ENCODE measurements around the gene PRSS38.

The PRSS38 gene

GRCh38 chr1:227838181-227838580, 22.7 kb downstream of the PRSS38 start:
- Histone ChIP-seq H3K4me3 (ENCODE audit: low read length in 2 of 2) (no peak overlapping the region), H2AK5ac (ENCODE audit: low read depth, low read length) (no peak overlapping the region), H3K23ac (ENCODE audit: low read depth, low read length, poor library complexity) (no peak overlapping the region), H3K14ac (ENCODE audit: low read length) (no peak overlapping the region), H3K36me3 (replicated peaks in 1 of 2; ENCODE audit: control insufficient read depth in 2 of 2, insufficient read depth in 2 of 2, low read length in 2 of 2) (no peaks in the 10 kb centered on the region), H3K4ac (ENCODE audit: low read length) (no peak overlapping the region), H3K79me1 (ENCODE audit: low read depth, low read length) (no peaks in the 10 kb centered on the region), H2BK15ac (ENCODE audit: low read length) (no peak overlapping the region), H2AFZ (ENCODE audit: low read length) (no peak overlapping the region), H2BK5ac (ENCODE audit: low read length) (no peak overlapping the region), H3K27me3 (ENCODE audit: control insufficient read depth in 3 of 3, insufficient read depth in 3 of 3, low read depth in 1 of 3, low read length in 3 of 3) (peaks cover 0 to 3% (median 0%) of the 10 kb centered on the region in 3 experiments), H3K18ac (ENCODE audit: low read length) (no peak overlapping the region), H3K4me1 (ENCODE audit: control insufficient read depth in 2 of 2, insufficient read depth in 1 of 2, low read depth in 1 of 2, low read length in 2 of 2) (no peaks in the 10 kb centered on the region), H4K8ac (ENCODE audit: low read depth, low read length) (no peak overlapping the region), H3K9ac (ENCODE audit: low read depth, low read length, poor library complexity) (no peak overlapping the region), H2BK12ac (ENCODE audit: low read length) (no peak overlapping the region), H3K4me2 (ENCODE audit: insufficient read depth, low read length, poor library complexity, severe bottlenecking) (no peak overlapping the region), H3K27ac (replicated peaks; ENCODE audit: low read length) (no peak overlapping the region), H4K91ac (ENCODE audit: low read depth, low read length, poor library complexity) (no peak overlapping the region), H3K9me3 (replicated peaks in 1 of 2; ENCODE audit: control insufficient read depth in 2 of 2, insufficient read depth in 1 of 2, low read depth in 1 of 2, low read length in 2 of 2) (no peaks in the 10 kb centered on the region), H2BK120ac (ENCODE audit: low read depth, low read length) (no peak overlapping the region)
- no CpG with 5 or more reads among the region's 7 CpGs for WGBS, 2 donors (ENCODE audit: extremely low coverage in 2 of 2, insufficient read length in 2 of 2, insufficient replicate concordance in 1 of 2)
- DNase-seq (ENCODE audit: low spot score): no peak

DNA sequence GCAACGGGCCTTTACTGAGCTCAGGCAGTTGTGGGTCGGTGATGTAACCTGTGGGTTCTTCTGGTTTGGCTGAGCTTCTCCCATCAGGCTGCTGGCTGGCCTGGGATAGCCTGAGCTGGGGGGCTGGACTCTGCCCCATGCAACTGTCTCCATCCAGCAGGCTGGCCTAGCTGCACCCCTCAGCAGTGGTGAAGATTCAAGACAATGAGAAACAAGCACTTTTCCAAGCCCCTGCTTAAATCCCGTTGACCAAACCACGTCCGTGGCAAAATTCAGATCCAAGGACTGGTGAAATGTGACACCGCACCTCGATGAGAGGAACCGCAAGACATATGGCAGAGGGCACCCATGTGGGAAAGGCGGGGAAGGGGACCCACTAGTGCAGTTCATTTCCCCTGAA, 25.6 kb downstream of the PRSS38 start:
- no peak overlapping the region for H4K8ac ChIP-seq (ENCODE audit: low read depth, low read length)
- no peak overlapping the region for H3K14ac ChIP-seq (ENCODE audit: low read length)
- no peak overlapping the region for H3K4me3 ChIP-seq (ENCODE audit: low read length in 2 of 2)
- no peak overlapping the region for H2BK12ac ChIP-seq (ENCODE audit: low read length)
- no peak overlapping the region for H3K23ac ChIP-seq (ENCODE audit: low read depth, low read length, poor library complexity)
- H2BK5ac ChIP-seq (ENCODE audit: low read length): no peak overlapping the region
- no peaks in the 10 kb centered on the region for H3K4me1 ChIP-seq (ENCODE audit: control insufficient read depth in 2 of 2, insufficient read depth in 1 of 2, low read depth in 1 of 2, low read length in 2 of 2)
- no peaks in the 10 kb centered on the region for H3K79me1 ChIP-seq (ENCODE audit: low read depth, low read length)
- H2AK5ac ChIP-seq (ENCODE audit: low read depth, low read length): no peak overlapping the region
- H3K9ac ChIP-seq (ENCODE audit: low read depth, low read length, poor library complexity): no peak overlapping the region
- DNase-seq (ENCODE audit: low spot score): no peak
- H3K9me3 ChIP-seq (replicated peaks in 1 of 2; ENCODE audit: control insufficient read depth in 2 of 2, insufficient read depth in 1 of 2, low read depth in 1 of 2, low read length in 2 of 2): peaks cover 0 to 5% of the 10 kb centered on the region in 2 donors
- H3K4me2 ChIP-seq (ENCODE audit: insufficient read depth, low read length, poor library complexity, severe bottlenecking): no peak overlapping the region
- H3K4ac ChIP-seq (ENCODE audit: low read length): no peak overlapping the region
- WGBS, 2 donors (ENCODE audit: extremely low coverage in 2 of 2, insufficient read length in 2 of 2, insufficient replicate concordance in 1 of 2): no CpG with 5 or more reads among the region's 9 CpGs
- no peak overlapping the region for H3K18ac ChIP-seq (ENCODE audit: low read length)
- peaks cover 0 to 3% (median 0%) of the 10 kb centered on the region in 3 experiments for H3K27me3 ChIP-seq (ENCODE audit: control insufficient read depth in 3 of 3, insufficient read depth in 3 of 3, low read depth in 1 of 3, low read length in 3 of 3)
- no peak overlapping the region for H2AFZ ChIP-seq (ENCODE audit: low read length)
- H3K36me3 ChIP-seq (replicated peaks in 1 of 2; ENCODE audit: control insufficient read depth in 2 of 2, insufficient read depth in 2 of 2, low read length in 2 of 2): no peaks in the 10 kb centered on the region
- no peak overlapping the region for H4K91ac ChIP-seq (ENCODE audit: low read depth, low read length, poor library complexity)
- H3K27ac ChIP-seq (replicated peaks; ENCODE audit: low read length): no peak overlapping the region
- H2BK120ac ChIP-seq (ENCODE audit: low read depth, low read length): no peak overlapping the region
- no peak overlapping the region for H2BK15ac ChIP-seq (ENCODE audit: low read length)

DNA sequence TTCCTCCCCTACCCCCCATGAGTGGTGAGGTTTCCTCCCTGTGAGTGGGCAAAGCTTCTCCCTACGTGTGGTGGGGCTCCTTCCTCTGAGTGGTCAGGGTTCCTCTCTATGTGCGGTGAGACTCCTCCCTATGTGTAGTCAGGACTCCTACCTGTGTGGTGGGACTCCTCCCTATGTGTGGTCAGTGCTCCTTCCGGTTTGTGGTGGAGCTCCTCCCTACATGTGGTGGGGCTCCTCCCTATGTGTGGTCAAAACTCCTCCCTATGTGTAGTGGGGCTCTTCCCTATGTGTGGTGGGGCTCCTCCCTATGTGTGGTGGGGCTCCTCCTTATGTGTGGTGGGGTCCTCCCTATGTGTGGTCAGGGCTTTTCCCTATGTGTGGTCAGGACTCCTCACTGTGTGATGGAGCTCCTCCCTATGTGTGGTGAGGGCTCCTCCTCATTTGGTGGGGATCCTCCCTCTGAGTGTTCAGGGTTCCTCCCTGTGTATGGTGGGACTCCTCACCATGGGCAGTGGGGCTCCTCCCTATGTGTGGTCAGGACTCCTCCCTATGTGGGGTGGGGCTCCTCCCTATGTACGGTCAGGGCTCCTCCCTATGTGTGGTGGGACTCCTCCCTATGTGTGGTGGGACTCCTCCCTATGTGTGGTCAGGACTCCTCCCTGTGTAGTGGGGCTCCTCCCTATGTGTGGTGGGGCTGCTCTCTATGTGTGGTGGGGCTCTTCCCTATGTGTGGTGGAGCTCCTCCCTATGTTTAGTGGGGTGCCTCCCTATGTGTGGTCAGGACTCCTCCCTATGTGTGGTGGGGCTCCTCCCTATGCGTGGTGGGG, 29.1 kb downstream of the PRSS38 start:
- Histone ChIP-seq H3K79me1 (ENCODE audit: low read depth, low read length) (no peaks in the 10 kb centered on the region), H3K9ac (ENCODE audit: low read depth, low read length, poor library complexity) (no peak overlapping the region), H3K4me3 (ENCODE audit: low read length in 2 of 2) (no peak overlapping the region), H2BK5ac (ENCODE audit: low read length) (no peak overlapping the region), H3K27ac (replicated peaks; ENCODE audit: low read length) (no peak overlapping the region), H2BK120ac (ENCODE audit: low read depth, low read length) (no peak overlapping the region), H3K36me3 (replicated peaks in 1 of 2; ENCODE audit: control insufficient read depth in 2 of 2, insufficient read depth in 2 of 2, low read length in 2 of 2) (no peaks in the 10 kb centered on the region), H3K4me1 (ENCODE audit: control insufficient read depth in 2 of 2, insufficient read depth in 1 of 2, low read depth in 1 of 2, low read length in 2 of 2) (no peaks in the 10 kb centered on the region), H3K27me3 (ENCODE audit: control insufficient read depth in 3 of 3, insufficient read depth in 3 of 3, low read depth in 1 of 3, low read length in 3 of 3) (peaks cover 0 to 3% (median 0%) of the 10 kb centered on the region in 3 experiments), H4K8ac (ENCODE audit: low read depth, low read length) (no peak overlapping the region), H3K9me3 (replicated peaks in 1 of 2; ENCODE audit: control insufficient read depth in 2 of 2, insufficient read depth in 1 of 2, low read depth in 1 of 2, low read length in 2 of 2) (peaks cover 0 to 5% of the 10 kb centered on the region in 2 donors), H3K4ac (ENCODE audit: low read length) (no peak overlapping the region), H3K23ac (ENCODE audit: low read depth, low read length, poor library complexity) (no peak overlapping the region), H3K4me2 (ENCODE audit: insufficient read depth, low read length, poor library complexity, severe bottlenecking) (no peak overlapping the region), H3K18ac (ENCODE audit: low read length) (no peak overlapping the region), H2AFZ (ENCODE audit: low read length) (no peak overlapping the region), H2BK12ac (ENCODE audit: low read length) (no peak overlapping the region), H3K14ac (ENCODE audit: low read length) (no peak overlapping the region), H4K91ac (ENCODE audit: low read depth, low read length, poor library complexity) (no peak overlapping the region), H2AK5ac (ENCODE audit: low read depth, low read length) (no peak overlapping the region), H2BK15ac (ENCODE audit: low read length) (no peak overlapping the region)
- WGBS, 2 donors (ENCODE audit: extremely low coverage in 2 of 2, insufficient read length in 2 of 2, insufficient replicate concordance in 1 of 2): no CpG with 5 or more reads among the region's 5 CpGs
- no peak for DNase-seq (ENCODE audit: low spot score)

GRCh38 chr1:227845147-227845458, 29.6 kb downstream of the PRSS38 start:
- WGBS, 2 donors (ENCODE audit: extremely low coverage in 2 of 2, insufficient read length in 2 of 2, insufficient replicate concordance in 1 of 2): no CpG with 5 or more reads among the region's 3 CpGs
- Histone ChIP-seq H3K27me3 (ENCODE audit: control insufficient read depth in 3 of 3, insufficient read depth in 3 of 3, low read depth in 1 of 3, low read length in 3 of 3) (peaks cover 0 to 3% (median 0%) of the 10 kb centered on the region in 3 experiments), H2AFZ (ENCODE audit: low read length) (no peak overlapping the region), H3K36me3 (replicated peaks in 1 of 2; ENCODE audit: control insufficient read depth in 2 of 2, insufficient read depth in 2 of 2, low read length in 2 of 2) (no peaks in the 10 kb centered on the region), H2AK5ac (ENCODE audit: low read depth, low read length) (peak overlapping the region; percentile 16), H2BK12ac (ENCODE audit: low read length) (no peak overlapping the region), H3K9me3 (replicated peaks in 1 of 2; ENCODE audit: control insufficient read depth in 2 of 2, insufficient read depth in 1 of 2, low read depth in 1 of 2, low read length in 2 of 2) (peaks cover 0 to 5% of the 10 kb centered on the region in 2 donors), H2BK15ac (ENCODE audit: low read length) (no peak overlapping the region), H4K91ac (ENCODE audit: low read depth, low read length, poor library complexity) (no peak overlapping the region), H4K8ac (ENCODE audit: low read depth, low read length) (no peak overlapping the region), H3K14ac (ENCODE audit: low read length) (peak overlapping the region; percentile 22), H2BK5ac (ENCODE audit: low read length) (no peak overlapping the region), H3K9ac (ENCODE audit: low read depth, low read length, poor library complexity) (no peak overlapping the region), H3K27ac (replicated peaks; ENCODE audit: low read length) (no peak overlapping the region), H2BK120ac (ENCODE audit: low read depth, low read length) (no peak overlapping the region), H3K18ac (ENCODE audit: low read length) (no peak overlapping the region), H3K4me1 (ENCODE audit: control insufficient read depth in 2 of 2, insufficient read depth in 1 of 2, low read depth in 1 of 2, low read length in 2 of 2) (no peaks in the 10 kb centered on the region), H3K4me3 (ENCODE audit: low read length in 2 of 2) (no peak overlapping the region), H3K4me2 (ENCODE audit: insufficient read depth, low read length, poor library complexity, severe bottlenecking) (no peak overlapping the region), H3K4ac (ENCODE audit: low read length) (no peak overlapping the region), H3K79me1 (ENCODE audit: low read depth, low read length) (no peaks in the 10 kb centered on the region), H3K23ac (ENCODE audit: low read depth, low read length, poor library complexity) (peak overlapping the region; percentile 40)
- DNase-seq (ENCODE audit: low spot score): no peak

Data from neuronal stem cell (in vitro differentiated cells).